ENCODE data around the gene TERT.

Gene TERT

GRCh38 chr5:1206521-1207412 lies 88.1 kb downstream of the TERT start:
- no peak for DNase-seq (ENCODE audit: low read depth)

- DNase-seq (ENCODE audit: low read depth) = no peak
Measured at GRCh38 chr5:1205255-1206180, 89.3 kb downstream of the TERT start.

GRCh38 chr5:1204693-1205242 lies 90.1 kb downstream of the TERT start:
- DNase-seq (ENCODE audit: low read depth) = no peak

GRCh38 chr5:1203968-1204692 lies 90.7 kb downstream of the TERT start:
- no peak for DNase-seq (ENCODE audit: low read depth)

- no peak for DNase-seq (ENCODE audit: low read depth)
Measured at GRCh38 chr5:1203311-1203967, 91.4 kb downstream of the TERT start.

All from T follicular helper cell (primary cell).